H7 (cell line): ENCODE measurements around the gene MTHFD1L. TPM values are rescaled to one million over a fixed set of nuclear protein-coding genes. Genes with fewer than 3 reads are reported as not detected.
"Not testable (repeated sequence)": the region's sequence is repeated elsewhere in the genome, so short reads cannot be mapped to it uniquely, and the experiment has no call there.

Experiments
- DNase-seq: peaks from one replicate; pipeline ENCODE4 v3.0.0; 2012
- H3K27me3 ChIP-seq: 2 replicates; pipeline ENCODE4 v1.6.0; 2011; ENCODE audit warnings: mild to moderate bottlenecking, low read length; ENCODE audit not compliant: control insufficient read depth, insufficient read depth
- H3K36me3 ChIP-seq: replicated peaks from 2 replicates; pipeline ENCODE4 v1.5.1; 2011; ENCODE audit warnings: low read length; ENCODE audit not compliant: control insufficient read depth, insufficient read depth
- H3K4me3 ChIP-seq: 2 replicates; pipeline ENCODE4 v1.5.1; 2011; ENCODE audit warnings: low read depth, mild to moderate bottlenecking, control low read depth, low read length, moderate library complexity; ENCODE audit not compliant: insufficient read depth
- total RNA-seq: library from RNA; depleted of rRNA; stranded (reverse); fragments of >200 nt; shearing (Covaris generic); gene quantifications from 2 replicates; pipeline ENCODE4 v1.2.3, GENCODE V29; 2014

The MTHFD1L gene
- total RNA-seq, 1 experiment from 2014 or later: 46.0 TPM

DNA sequence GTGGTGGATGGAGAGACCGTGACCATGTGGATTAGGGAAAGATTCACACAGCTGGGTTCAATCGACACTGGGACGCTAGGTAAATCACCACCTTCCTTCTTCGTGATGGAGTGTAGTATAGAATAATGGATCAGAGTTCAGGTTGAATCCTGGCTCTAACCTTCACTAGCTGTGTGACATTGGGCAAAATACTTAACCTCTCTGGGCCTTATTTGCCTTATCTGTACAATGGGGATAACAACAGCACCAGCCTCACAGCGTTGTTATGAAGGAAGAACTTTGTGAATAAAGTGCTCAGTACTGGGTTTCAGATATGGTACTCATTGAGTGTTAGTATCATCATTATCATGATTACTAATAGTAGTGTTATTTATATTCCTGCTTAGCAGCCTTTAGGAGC lies 248.1 kb downstream of the MTHFD1L start:
- H3K27me3 ChIP-seq: no peaks in the 10 kb centered on the region
- no peak overlapping the region for H3K4me3 ChIP-seq
- H3K36me3 ChIP-seq: no peaks in the 10 kb centered on the region
- DNase-seq: no peak

DNA sequence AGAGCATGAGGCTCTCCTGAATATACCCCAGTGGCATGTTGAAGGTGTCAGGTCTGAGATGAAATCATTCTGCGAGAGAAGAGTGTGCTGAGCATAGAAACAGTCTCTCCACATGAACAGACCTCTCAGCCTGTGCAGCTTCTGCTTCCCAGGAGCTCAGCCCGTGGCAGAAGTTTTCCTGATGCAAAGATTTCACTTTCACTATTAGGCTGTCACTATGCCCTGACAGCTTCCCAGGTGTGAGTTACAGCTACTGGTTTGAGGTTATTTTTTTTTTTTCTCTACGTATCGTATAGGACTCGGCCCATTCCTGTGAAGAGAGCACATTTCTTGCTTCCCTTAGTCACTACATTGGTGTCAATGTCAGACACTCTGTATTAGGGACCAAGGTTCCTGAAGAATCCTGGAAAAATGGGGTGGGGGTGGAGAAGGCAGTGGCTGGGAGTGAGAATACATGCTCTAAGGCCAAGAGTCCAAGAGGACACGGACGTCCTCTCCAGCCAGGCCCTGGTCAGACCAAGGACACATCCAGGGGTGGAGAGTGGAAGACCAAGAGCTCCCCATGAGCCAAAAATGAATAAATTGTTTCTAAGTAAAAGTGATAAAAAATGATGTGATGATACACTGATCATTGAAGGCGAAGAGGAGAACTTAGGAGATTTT lies 253.1 kb downstream of the MTHFD1L start:
- no peaks in the 10 kb centered on the region for H3K27me3 ChIP-seq
- H3K4me3 ChIP-seq: no peak overlapping the region
- H3K36me3 ChIP-seq: no peaks in the 10 kb centered on the region
- no peak for DNase-seq

DNA sequence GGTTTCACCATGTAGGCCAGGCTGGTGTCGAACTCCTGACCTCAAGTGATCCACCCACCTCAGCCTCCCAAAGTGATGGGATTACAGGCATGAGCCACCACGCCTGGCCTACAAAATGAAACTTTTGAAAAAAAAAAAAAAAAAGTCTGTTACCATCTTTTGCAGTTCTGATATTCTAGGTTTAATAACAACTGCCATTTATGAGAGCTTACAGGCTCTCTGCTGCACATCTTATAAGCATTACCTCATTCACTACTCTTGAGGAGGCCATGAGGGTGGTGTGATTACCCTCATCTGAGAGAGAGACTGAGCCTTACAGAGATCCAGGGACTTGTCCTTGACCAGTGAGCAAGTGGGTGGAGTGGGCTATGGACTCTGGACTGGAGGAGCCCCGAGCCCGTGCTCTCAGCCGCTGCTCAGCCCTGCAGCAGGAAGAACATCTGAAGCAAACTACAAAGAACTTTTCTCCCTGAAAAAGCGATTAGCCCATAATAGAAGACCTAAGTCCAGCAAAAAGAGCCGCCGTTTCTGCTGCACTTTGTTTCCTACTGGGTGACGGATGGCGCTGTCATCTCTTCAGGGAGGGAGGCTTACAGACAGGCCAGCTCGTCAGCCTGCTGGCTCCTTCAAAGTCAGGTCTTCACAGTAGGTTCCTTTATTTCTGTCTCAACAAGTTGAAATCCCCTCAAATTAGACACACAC lies 254.5 kb downstream of the MTHFD1L start:
- Histone ChIP-seq H3K4me3 (no peak overlapping the region), H3K36me3 (no peaks in the 10 kb centered on the region), H3K27me3 (no peaks in the 10 kb centered on the region)
- no peak for DNase-seq

GRCh38 chr6:151121900-151122299 lies 256.4 kb downstream of the MTHFD1L start:
- Histone ChIP-seq H3K27me3 (no peaks in the 10 kb centered on the region), H3K36me3 (no peaks in the 10 kb centered on the region), H3K4me3 (no peak overlapping the region)
- no peak for DNase-seq

GRCh38 chr6:151123641-151124040 lies 258.1 kb downstream of the MTHFD1L start:
- DNase-seq, H3K4me3 ChIP-seq, H3K36me3 ChIP-seq, H3K27me3 ChIP-seq: not testable (repeated sequence)

- H3K27me3 ChIP-seq, H3K36me3 ChIP-seq, DNase-seq, H3K4me3 ChIP-seq: not testable (repeated sequence)
These were observed 259.7 kb downstream of the MTHFD1L start for GRCh38 chr6:151125242-151125641.

- H3K36me3 ChIP-seq, H3K27me3 ChIP-seq, DNase-seq, H3K4me3 ChIP-seq: not testable (repeated sequence)
These were observed 260.3 kb downstream of the MTHFD1L start for GRCh38 chr6:151125651-151126416.

DNA sequence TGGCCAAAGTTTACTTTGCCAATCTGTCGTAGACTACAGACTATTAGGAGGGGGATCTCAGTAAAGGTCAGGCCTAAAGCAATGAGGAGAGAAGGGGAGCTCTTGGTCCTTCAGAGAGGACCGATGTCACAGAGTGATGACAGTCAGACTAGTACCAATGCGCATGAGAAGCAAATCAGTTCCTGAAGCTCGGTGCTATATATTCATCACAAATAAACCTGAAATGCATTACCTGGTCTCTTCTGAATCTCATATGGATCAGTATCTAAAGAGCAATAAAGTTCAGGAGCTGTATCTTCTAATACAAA lies 260.9 kb downstream of the MTHFD1L start:
- DNase-seq, H3K36me3 ChIP-seq, H3K4me3 ChIP-seq, H3K27me3 ChIP-seq: not testable (repeated sequence)

- not testable (repeated sequence) for H3K4me3 ChIP-seq, DNase-seq, H3K27me3 ChIP-seq
These were observed 261.8 kb downstream of the MTHFD1L start for GRCh38 chr6:151127133-151127798.

DNA sequence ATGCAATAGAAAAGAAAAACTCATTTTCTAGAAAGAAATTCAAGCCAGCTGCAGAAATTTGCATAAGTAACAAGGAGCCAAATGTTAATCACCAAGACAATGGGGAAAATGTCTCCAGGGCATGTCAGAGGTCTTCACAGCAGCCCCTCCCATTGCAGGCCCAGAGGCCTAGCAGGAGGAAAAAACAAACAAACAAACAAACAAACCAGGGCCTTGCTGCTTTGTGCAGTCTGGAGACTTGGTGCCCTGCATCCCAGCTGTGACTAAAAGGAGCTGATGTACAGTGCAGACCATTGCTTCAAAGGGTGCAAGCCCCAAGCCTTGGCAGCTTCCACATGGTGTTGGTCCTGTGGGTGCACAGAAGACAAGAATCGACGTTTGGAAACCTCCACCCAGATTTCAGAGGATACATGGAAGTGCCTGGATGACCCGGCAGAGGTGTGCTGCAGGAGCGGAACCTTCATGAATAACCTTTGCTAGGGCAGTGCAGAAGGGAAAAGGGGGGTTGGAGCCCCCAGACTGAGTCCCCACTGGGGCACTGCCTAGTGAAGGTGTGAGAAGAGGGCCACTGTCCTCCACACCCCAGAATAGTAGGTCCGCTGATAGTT lies 263.4 kb downstream of the MTHFD1L start:
- H3K27me3 ChIP-seq: no peaks in the 10 kb centered on the region
- H3K36me3 ChIP-seq: no peaks in the 10 kb centered on the region
- no peak for DNase-seq
- H3K4me3 ChIP-seq: no peak overlapping the region

More at GRCh38 chr6:151127133-151127798, 261.8 kb downstream of the MTHFD1L start:
- H3K36me3 ChIP-seq: not testable (repeated sequence)

- no peak for DNase-seq
- Histone ChIP-seq H3K27me3 (no peaks in the 10 kb centered on the region), H3K4me3 (no peak overlapping the region), H3K36me3 (no peaks in the 10 kb centered on the region)
These were observed 264.8 kb downstream of the MTHFD1L start for GRCh38 chr6:151130329-151130728.

GRCh38 chr6:151131324-151132007 lies 266.0 kb downstream of the MTHFD1L start:
- no peaks in the 10 kb centered on the region for H3K36me3 ChIP-seq
- no peak for DNase-seq
- no peaks in the 10 kb centered on the region for H3K27me3 ChIP-seq
- H3K4me3 ChIP-seq: no peak overlapping the region

DNA sequence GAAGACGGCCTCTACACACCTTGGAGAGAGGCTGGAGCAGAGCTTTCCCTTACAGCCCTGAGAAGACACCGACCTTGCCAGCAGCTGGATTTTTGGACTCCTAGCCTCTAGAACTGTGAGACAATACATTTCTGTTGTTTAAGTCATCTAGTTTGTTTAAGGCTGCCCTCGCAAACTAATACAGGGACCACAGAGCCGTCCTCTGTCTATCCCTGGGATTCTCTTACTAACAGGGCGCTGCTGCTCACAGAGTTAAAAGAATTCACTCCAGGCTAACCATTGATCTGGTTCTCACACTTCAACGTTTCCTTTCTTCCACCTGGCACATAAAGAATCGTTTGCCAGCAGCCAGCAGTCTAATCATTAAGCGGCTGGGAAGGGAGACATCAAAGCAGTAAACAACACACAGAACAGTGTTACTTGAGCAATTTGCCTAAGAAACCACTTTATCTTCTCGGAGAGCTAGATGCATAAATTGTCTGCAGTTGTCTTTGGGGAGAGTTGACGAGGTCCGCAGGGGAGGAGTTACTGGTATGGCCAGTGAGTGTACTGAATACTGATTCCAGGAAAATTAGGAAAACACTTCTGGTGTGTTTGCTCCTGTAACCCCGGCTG lies 270.7 kb downstream of the MTHFD1L start:
- no peaks in the 10 kb centered on the region for H3K36me3 ChIP-seq
- H3K4me3 ChIP-seq: no peak overlapping the region
- H3K27me3 ChIP-seq: no peaks in the 10 kb centered on the region
- DNase-seq: no peak
